ENCODE results near the gene PTGR2. TPM values are rescaled to one million over a fixed set of nuclear protein-coding genes. Genes with fewer than 3 reads are reported as not detected.

PTGR2 gene
- total and polyA plus RNA-seq, 2 donors (not counting 3 experiments of a cell fraction or from before 2014, with no cell fraction given) = 1.1 to 5.6 TPM

DNA sequence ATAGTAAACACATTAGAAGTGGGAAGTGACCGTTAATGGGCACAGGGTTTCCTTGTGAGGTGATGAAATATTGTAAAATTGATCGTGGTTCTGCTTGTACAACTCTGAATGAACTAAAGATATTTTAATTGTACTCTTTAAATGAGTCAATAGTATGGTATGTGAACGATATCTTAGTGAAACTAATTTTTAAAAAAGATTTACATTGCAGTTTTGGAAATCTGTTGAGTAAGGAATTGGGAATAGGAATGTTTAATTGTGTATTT lies 36.8 kb downstream of the PTGR2 start:
- Histone ChIP-seq H2AFZ (ENCODE audit: low read depth, low read length) (no peak overlapping the region), H3K9ac (replicated peaks; ENCODE audit: extremely low read depth, insufficient read depth, low read length) (no peak overlapping the region), H3K27ac (ENCODE audit: insufficient read depth, low read depth, low read length) (no peak overlapping the region), H3K27me3 (ENCODE audit: control insufficient read depth in 2 of 2, insufficient read depth in 2 of 2, low read length in 2 of 2) (no peaks in the 10 kb centered on the region), H3K4me1 (ENCODE audit: control insufficient read depth, extremely low read depth, insufficient read depth, low read length) (peaks cover 18% of the 10 kb centered on the region), H3K9me1 (replicated peaks; ENCODE audit: control insufficient read depth, extremely low read depth, insufficient read depth, low read length) (no peaks in the 10 kb centered on the region), H3K79me2 (ENCODE audit: control insufficient read depth, insufficient read depth, low read length) (peaks cover 70% of the 10 kb centered on the region), H3K4me2 (ENCODE audit: insufficient read depth, low read length) (peak overlapping the region; percentile 79), H3K9me3 (replicated peaks; ENCODE audit: control insufficient read depth, insufficient read depth, low read length) (no peaks in the 10 kb centered on the region), H4K20me1 (replicated peaks; ENCODE audit: control insufficient read depth, extremely low read depth, insufficient read depth, low read length) (no peaks in the 10 kb centered on the region), H3K4me3 (replicated peaks in 1 of 3; ENCODE audit: insufficient read depth in 1 of 3, low read depth in 1 of 3, low read length in 3 of 3) (peak overlapping the region in 1 of 3 experiments; percentile 87), H3K36me3 (ENCODE audit: control insufficient read depth in 2 of 2, extremely low read depth in 1 of 2, insufficient read depth in 2 of 2, low read length in 2 of 2) (peaks cover 0 to 2% of the 10 kb centered on the region in 2 experiments)
- ChIA-PET POLR2A (no interaction called here), CTCF (interaction anchor here (2.8 kb wide), 1 partner anchor 160 kb away, joined by 22 read pairs; no protein-coding TSS in a partner anchor)
- FAIRE-seq = no peak
- no TSS peak for BruUV-seq (replicated peaks)
- TF ChIP-seq, protein P1, sequence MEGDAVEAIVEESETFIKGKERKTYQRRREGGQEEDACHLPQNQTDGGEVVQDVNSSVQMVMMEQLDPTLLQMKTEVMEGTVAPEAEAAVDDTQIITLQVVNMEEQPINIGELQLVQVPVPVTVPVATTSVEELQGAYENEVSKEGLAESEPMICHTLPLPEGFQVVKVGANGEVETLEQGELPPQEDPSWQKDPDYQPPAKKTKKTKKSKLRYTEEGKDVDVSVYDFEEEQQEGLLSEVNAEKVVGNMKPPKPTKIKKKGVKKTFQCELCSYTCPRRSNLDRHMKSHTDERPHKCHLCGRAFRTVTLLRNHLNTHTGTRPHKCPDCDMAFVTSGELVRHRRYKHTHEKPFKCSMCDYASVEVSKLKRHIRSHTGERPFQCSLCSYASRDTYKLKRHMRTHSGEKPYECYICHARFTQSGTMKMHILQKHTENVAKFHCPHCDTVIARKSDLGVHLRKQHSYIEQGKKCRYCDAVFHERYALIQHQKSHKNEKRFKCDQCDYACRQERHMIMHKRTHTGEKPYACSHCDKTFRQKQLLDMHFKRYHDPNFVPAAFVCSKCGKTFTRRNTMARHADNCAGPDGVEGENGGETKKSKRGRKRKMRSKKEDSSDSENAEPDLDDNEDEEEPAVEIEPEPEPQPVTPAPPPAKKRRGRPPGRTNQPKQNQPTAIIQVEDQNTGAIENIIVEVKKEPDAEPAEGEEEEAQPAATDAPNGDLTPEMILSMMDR (IDR thresholded peaks at IDR 0.05; ENCODE audit: extremely low read depth in 1 of 2, insufficient read depth in 1 of 2, low read depth in 1 of 2, low read length in 2 of 2) = no peak
- TF ChIP-seq GATA2 (IDR thresholded peaks at IDR 0.05; ENCODE audit: insufficient read depth, insufficient read length, low read depth, low read length) (no peak), EZH2 (IDR thresholded peaks at IDR 0.05; ENCODE audit: borderline replicate concordance, low read depth, low read length, severe bottlenecking) (no peak), JUN (IDR thresholded peaks at IDR 0.05; ENCODE audit: borderline replicate concordance, insufficient read depth, insufficient read length, low read depth) (no peak), MAX (IDR thresholded peaks at IDR 0.05; ENCODE audit: insufficient read depth, insufficient read length) (no peak), POLR2AphosphoS5 (IDR thresholded peaks at IDR 0.05; ENCODE audit: insufficient read depth, low read depth, low read length) (no peak)
- dilution Hi-C loops (cut with MboI; ENCODE audit: extremely low pct_ligation_motif_present, low sequenced_read_pairs) = no loop called here
- intact Hi-C loops (cut with micrococcal nuclease) = no loop called here
- DNase-seq (ENCODE audit: low read depth, low spot score) = peak; percentile 10

All from endothelial cell of umbilical vein (primary cell).